Ishikawa (cell line): ENCODE data around the gene PIGL.
A peak's percentile ranks its signal among the peaks of the same experiment; 100 is the strongest.

Experiments
- CEBPB ChIP-seq: IDR thresholded peaks from 2 replicates; pipeline ENCODE4 v1.6.1; 2012
- CREB1 ChIP-seq: IDR thresholded peaks from 2 replicates; pipeline ENCODE4 v1.6.1; 2012; ENCODE audit warnings: low read depth
- EGR1 ChIP-seq: IDR thresholded peaks from 2 replicates; pipeline ENCODE4 v1.6.1; 2012
- EP300 ChIP-seq: IDR thresholded peaks from 2 replicates; pipeline ENCODE4 v1.6.1; 2012; ENCODE audit warnings: borderline replicate concordance
- FOXM1 ChIP-seq: IDR thresholded peaks from 2 replicates; pipeline ENCODE4 v1.6.1; 2012; ENCODE audit warnings: low read depth, borderline replicate concordance
- MAX ChIP-seq: IDR thresholded peaks from 2 replicates; pipeline ENCODE4 v1.6.1; 2012
- NFIC ChIP-seq: IDR thresholded peaks from 2 replicates; pipeline ENCODE4 v1.6.1; 2012
- RAD21 ChIP-seq: IDR thresholded peaks from 2 replicates; pipeline ENCODE4 v1.6.1; 2012; ENCODE audit warnings: low read depth
- REST ChIP-seq: IDR thresholded peaks from 2 replicates; pipeline ENCODE4 v1.6.1; 2012; ENCODE audit warnings: low read depth, mild to moderate bottlenecking
- TAF1 ChIP-seq: IDR thresholded peaks from 2 replicates; pipeline ENCODE4 v1.6.1; 2012; ENCODE audit warnings: low read depth, mild to moderate bottlenecking
- TCF12 ChIP-seq: IDR thresholded peaks from 2 replicates; pipeline ENCODE4 v1.6.1; 2012; ENCODE audit warnings: low read depth
- TEAD4 ChIP-seq: IDR thresholded peaks from 2 replicates; pipeline ENCODE4 v1.6.1; 2012
- USF1 ChIP-seq: IDR thresholded peaks from 2 replicates; pipeline ENCODE4 v1.6.1; 2012
- YY1 ChIP-seq: IDR thresholded peaks from 2 replicates; pipeline ENCODE4 v1.6.1; 2012; ENCODE audit warnings: low read depth
- ZBTB7A ChIP-seq: IDR thresholded peaks from 2 replicates; pipeline ENCODE4 v1.6.1; 2012; ENCODE audit warnings: low read depth

Gene PIGL

GRCh38 chr17:16217002-16217635 lies at the start of gene PIGL:
TSS of gene PIGL (plus strand) at chr17:16217210. CDS start at chr17:16217227, 17 bp downstream.
- peak; percentile 95 for TF ChIP-seq YY1
- TF ChIP-seq FOXM1: no peak; the same call in 1 of the 2 replicates
- TF ChIP-seq EP300: no peak
- TF ChIP-seq TEAD4: peak; percentile 51
- peak; percentile 66; the same call in 1 of the 2 replicates for TF ChIP-seq TCF12
- peak; percentile 31; the same call in 1 of the 2 replicates for TF ChIP-seq CEBPB
- TF ChIP-seq REST: no peak
- no peak for TF ChIP-seq RAD21
- TF ChIP-seq NFIC: peak; percentile 32; the same call in 1 of the 2 replicates
- TF ChIP-seq CREB1: no peak
- peak; percentile 99 for TF ChIP-seq TAF1
- peak; percentile 55 for TF ChIP-seq USF1
- TF ChIP-seq MAX: peak; percentile 85
- no peak for TF ChIP-seq EGR1
- TF ChIP-seq ZBTB7A: no peak; the same call in 1 of the 2 replicates

GRCh38 chr17:16171613-16172012 lies 45.4 kb upstream of the PIGL start:
- TF ChIP-seq NFIC (no peak), TCF12 (no peak), CEBPB (no peak), RAD21 (no peak), REST (no peak), EGR1 (no peak), TEAD4 (no peak), ZBTB7A (no peak), CREB1 (no peak), USF1 (no peak), EP300 (no peak), TAF1 (no peak), YY1 (no peak)

- TF ChIP-seq RAD21 (no peak), USF1 (no peak), NFIC (no peak), FOXM1 (no peak)
Observed at GRCh38 chr17:16178836-16179235, 38.2 kb upstream of the PIGL start.

- TF ChIP-seq FOXM1 (no peak), MAX (no peak), TCF12 (no peak), NFIC (no peak), RAD21 (no peak), YY1 (no peak), USF1 (no peak), CEBPB (no peak), TAF1 (no peak), REST (no peak), EP300 (no peak), CREB1 (no peak), TEAD4 (no peak), ZBTB7A (no peak), EGR1 (no peak)
Observed at GRCh38 chr17:16181581-16181980, 35.4 kb upstream of the PIGL start.
